ACHN (cell line): ENCODE results near the gene HS3ST5.
A peak's percentile ranks its signal among the peaks of the same experiment; 100 is the strongest.

ENCODE experiments used
- DNase-seq: peaks from one replicate; pipeline ENCODE4 v3.0.0-alpha.2; 2015
- in situ Hi-C: cut with HindIII; loops from 2 replicates; pipeline ENCODE4 v1.10.0; 2017; ENCODE audit warnings: low sequenced_read_pairs, low pct_ligation_motif_present, low pct_unique_long_range_greater_than_20kb

The HS3ST5 gene

GRCh38 chr6:114138577-114139248, 204.1 kb downstream of the HS3ST5 start:
- in situ Hi-C loops, result no loop called here
- no peak for DNase-seq

GRCh38 chr6:114135363-114135971, 207.4 kb downstream of the HS3ST5 start:
- DNase-seq, result no peak

GRCh38 chr6:114133816-114134215, 209.0 kb downstream of the HS3ST5 start:
- in situ Hi-C loops, result no loop called here
- no peak for DNase-seq

More at GRCh38 chr6:114135363-114135971, 207.4 kb downstream of the HS3ST5 start:
- in situ Hi-C loops, result no loop called here

- no peak for DNase-seq
- in situ Hi-C loops, result no loop called here
These were observed 210.9 kb downstream of the HS3ST5 start for GRCh38 chr6:114131945-114132344.

- no peak for DNase-seq
- in situ Hi-C loops, result no loop called here
These were observed 217.2 kb downstream of the HS3ST5 start for GRCh38 chr6:114125576-114125975.

GRCh38 chr6:114121913-114122662, 220.7 kb downstream of the HS3ST5 start:
- in situ Hi-C loops, result no loop called here

GRCh38 chr6:114119056-114119455, 223.8 kb downstream of the HS3ST5 start:
- no peak for DNase-seq
- in situ Hi-C loops, result no loop called here

More at GRCh38 chr6:114121913-114122662, 220.7 kb downstream of the HS3ST5 start:
- DNase-seq, result no peak

GRCh38 chr6:114115652-114116051, 227.2 kb downstream of the HS3ST5 start:
- no peak for DNase-seq
- in situ Hi-C loops, result no loop called here

GRCh38 chr6:114108119-114109002, 234.5 kb downstream of the HS3ST5 start:
- peak; percentile 78 for DNase-seq
- in situ Hi-C loops, result no loop called here

- in situ Hi-C loops, result no loop called here
These were observed 236.8 kb downstream of the HS3ST5 start for GRCh38 chr6:114106020-114106419.

GRCh38 chr6:114101255-114101654, 241.6 kb downstream of the HS3ST5 start:
- in situ Hi-C loops, result no loop called here
- no peak for DNase-seq

More at GRCh38 chr6:114106020-114106419, 236.8 kb downstream of the HS3ST5 start:
- DNase-seq, result no peak

GRCh38 chr6:114100215-114100994, 242.4 kb downstream of the HS3ST5 start:
- in situ Hi-C loops, result no loop called here
- no peak for DNase-seq

- in situ Hi-C loops, result no loop called here
- peak; percentile 46 for DNase-seq
These were observed 246.2 kb downstream of the HS3ST5 start for GRCh38 chr6:114096561-114097172.

GRCh38 chr6:114092943-114093342, 249.9 kb downstream of the HS3ST5 start:
- DNase-seq, result no peak
- in situ Hi-C loops, result no loop called here

GRCh38 chr6:114090626-114091025, 252.2 kb downstream of the HS3ST5 start:
- no peak for DNase-seq
- in situ Hi-C loops, result no loop called here

GRCh38 chr6:114087496-114087895, 255.3 kb downstream of the HS3ST5 start:
- DNase-seq, result no peak
- in situ Hi-C loops, result no loop called here

- no peak for DNase-seq
- in situ Hi-C loops, result no loop called here
These were observed 257.6 kb downstream of the HS3ST5 start for GRCh38 chr6:114085211-114085610.
